ENCODE data around the gene GRIA4. TPM values are rescaled to one million over a fixed set of nuclear protein-coding genes. Genes with fewer than 3 reads are reported as not detected.
A peak's percentile ranks its signal among the peaks of the same experiment; 100 is the strongest.
"Not testable (repeated sequence)": the region's sequence is repeated elsewhere in the genome, so short reads cannot be mapped to it uniquely, and the experiment has no call there.

GRIA4 gene
- total RNA-seq, 1 experiment from 2014 or later: not detected

DNA sequence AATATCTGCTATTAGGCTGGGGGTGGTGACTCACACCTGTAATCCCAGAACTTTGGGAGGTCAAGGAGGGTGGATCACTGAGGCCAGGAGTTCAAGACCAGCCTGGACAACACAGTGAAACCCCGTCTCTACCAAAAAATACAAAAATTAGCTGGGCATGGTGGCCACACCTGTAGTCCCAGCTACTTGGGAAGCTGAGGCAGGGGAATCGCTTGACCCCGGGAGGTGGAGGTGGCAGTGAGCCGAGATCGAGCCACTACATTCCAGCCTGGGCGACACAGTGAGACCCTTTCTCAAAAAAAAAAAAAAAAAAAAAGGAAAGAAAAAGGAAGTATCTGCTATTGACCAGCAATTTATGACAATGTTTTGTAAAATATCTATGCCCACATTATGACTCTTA is 176.0 kb downstream of the GRIA4 start:
- DNase-seq (ENCODE audit: low read depth): not testable (repeated sequence)

DNA sequence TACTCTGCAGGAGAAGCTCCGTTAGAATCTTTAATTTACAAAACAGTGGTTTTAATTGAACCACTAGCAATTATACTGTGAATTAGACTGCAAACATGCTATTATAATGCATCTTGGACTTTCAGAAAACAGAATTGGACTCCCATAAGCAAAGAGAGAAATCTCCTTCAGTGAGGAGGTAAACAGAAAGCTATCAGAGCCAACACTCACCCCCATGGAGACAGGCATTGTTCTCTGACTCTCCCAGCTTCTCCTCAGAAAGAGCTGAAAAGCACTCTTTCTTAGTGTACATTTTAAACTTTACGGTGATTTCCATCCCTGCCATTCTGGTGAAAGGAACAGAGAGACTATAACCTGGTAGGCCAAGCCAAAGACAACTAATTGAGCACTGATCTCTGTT is 176.9 kb downstream of the GRIA4 start:
- DNase-seq (ENCODE audit: low read depth): no peak

- no peak for DNase-seq (ENCODE audit: low read depth)
Measured at GRCh38 chr11:105789579-105790420, 179.9 kb downstream of the GRIA4 start.

- DNase-seq (ENCODE audit: low read depth): no peak
Measured at GRCh38 chr11:105790840-105791239, 181.0 kb downstream of the GRIA4 start.

- no peak for DNase-seq (ENCODE audit: low read depth)
Measured at GRCh38 chr11:105793092-105793491, 183.2 kb downstream of the GRIA4 start.

DNA sequence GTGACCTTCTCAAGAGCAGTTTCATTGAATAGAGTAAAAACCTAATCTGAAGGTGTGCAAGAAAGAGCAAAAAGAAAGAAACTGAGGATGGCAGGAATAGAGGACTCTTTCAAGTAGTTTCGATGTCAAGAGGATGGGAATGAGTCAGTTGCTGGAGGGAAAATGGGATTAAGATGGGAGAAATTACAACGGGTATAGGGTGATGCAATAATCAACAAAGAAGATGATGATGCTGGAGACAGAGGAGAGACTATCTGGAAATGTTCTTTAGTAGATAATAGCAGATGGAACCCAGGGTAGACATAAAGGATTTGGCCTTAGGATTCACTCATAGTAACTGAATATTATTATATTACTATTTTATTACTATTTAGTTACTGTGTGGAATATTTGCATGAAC is 189.4 kb downstream of the GRIA4 start:
- no peak for DNase-seq (ENCODE audit: low read depth)

GRCh38 chr11:105799728-105800462 is 190.0 kb downstream of the GRIA4 start:
- DNase-seq (ENCODE audit: low read depth): peak; percentile 14

GRCh38 chr11:105802390-105802789 is 192.5 kb downstream of the GRIA4 start:
- no peak for DNase-seq (ENCODE audit: low read depth)

GRCh38 chr11:105811242-105811641 is 201.4 kb downstream of the GRIA4 start:
- no peak for DNase-seq (ENCODE audit: low read depth)

GRCh38 chr11:105821372-105821771 is 211.5 kb downstream of the GRIA4 start:
- DNase-seq (ENCODE audit: low read depth): peak; percentile 17

DNA sequence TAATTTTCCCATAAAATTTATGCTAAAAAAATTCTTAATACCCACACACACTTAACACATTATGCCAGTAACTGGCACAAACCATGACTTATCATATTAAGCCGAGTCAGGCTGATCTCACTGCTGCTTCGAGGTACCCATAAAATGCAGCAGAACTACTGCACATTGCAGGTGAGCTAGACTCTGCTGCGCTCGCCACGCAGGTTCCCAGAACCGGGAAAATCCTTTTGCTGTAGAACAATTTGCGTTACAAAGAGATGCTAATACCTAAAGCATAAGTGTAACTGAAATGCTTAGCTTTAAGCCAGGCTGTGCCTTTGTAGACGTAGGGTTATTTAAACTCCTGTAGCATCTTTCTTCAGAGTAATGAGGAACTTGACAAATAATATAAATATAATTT is 211.9 kb downstream of the GRIA4 start:
- DNase-seq (ENCODE audit: low read depth): no peak

DNA sequence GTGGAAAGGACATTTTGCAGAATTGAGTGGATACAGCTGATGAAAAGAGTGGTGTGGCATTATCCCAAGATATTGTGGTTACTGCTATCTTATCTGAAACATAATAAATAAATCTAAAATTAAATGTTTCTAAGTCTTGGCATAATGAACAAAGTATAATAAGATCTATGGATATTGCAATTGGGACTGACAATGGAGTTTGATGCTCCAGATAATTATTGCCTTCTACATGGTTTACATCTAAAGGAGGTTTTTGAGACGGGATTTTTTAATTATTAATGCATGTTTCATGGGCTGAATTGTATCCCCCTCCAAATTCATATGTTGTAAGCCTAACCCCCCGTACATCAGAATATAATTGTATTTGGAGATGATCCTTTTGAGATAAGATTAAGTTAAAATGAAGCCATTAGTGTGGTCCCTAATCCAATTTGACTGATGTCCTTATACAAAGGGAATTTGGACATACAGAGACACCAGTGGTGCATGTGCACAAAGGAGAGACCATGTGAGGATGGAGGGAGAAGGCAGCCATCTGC is 213.7 kb downstream of the GRIA4 start:
- no peak for DNase-seq (ENCODE audit: low read depth)

DNA sequence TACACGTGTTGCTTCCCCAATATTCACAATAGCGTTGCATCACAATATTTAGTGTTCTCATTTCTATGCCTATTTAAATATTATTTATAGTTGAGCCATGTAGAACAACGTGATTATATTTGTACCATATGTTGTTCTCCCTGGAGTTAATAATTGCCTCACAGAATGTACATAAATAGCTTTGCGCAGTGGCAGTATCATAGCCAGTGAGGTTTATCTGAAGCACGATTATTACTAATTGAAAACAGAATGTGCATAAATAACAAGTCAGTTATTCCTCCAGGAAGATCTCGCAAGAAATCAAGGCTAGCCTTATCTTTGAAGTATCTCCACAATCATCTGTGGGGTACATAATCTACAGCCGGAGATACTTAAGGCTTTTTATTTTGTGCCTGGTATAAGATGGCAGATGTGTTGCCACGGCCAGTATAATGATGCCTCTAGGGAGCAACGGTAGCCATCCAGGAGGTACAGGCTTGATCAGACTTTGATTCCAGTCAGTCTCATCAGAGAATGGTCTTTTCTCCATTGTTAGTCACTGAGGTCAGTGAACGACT is 214.7 kb downstream of the GRIA4 start:
- no peak for DNase-seq (ENCODE audit: low read depth)

- no peak for DNase-seq (ENCODE audit: low read depth)
Measured at GRCh38 chr11:105825141-105825540, 215.3 kb downstream of the GRIA4 start.

DNA sequence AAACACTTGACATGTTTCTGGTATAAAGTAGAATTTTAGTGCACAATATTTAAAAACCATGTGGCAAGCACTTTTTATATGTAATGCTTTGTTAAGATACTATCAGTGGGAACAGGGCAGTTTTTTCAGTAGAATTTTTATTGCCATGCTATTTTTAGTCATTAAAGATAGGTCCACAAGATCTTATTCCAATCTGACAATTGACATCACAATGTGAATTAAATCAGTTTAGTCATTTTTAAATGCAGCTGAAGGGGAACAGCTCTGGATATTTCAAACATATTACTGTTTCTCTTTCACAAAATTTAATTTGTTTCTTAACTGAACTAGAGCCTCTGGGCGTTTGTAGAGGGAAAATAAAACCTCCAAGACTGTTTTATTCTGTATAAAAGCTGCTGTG is 218.0 kb downstream of the GRIA4 start:
- DNase-seq (ENCODE audit: low read depth): no peak

DNA sequence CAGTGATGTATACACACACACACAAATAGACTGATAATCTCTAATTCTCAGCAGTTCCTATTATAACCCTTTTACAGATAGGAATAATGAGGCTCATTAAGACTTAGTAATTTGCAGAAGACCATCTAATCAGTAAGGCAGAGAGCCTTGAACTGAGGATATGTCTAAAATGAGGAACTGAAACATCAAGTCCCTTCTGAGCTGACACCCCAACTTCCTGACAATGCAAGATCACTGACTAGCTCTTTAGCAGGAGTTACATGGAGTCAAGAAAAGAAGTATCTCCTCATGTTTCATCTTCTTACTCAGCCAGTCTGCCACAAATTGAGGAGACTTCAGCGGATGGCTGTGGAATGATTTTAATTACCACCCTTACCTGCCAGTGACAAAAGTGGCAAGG is 219.2 kb downstream of the GRIA4 start:
- DNase-seq (ENCODE audit: low read depth): no peak

- DNase-seq (ENCODE audit: low read depth): no peak
Measured at GRCh38 chr11:105834461-105834860, 224.6 kb downstream of the GRIA4 start.

GRCh38 chr11:105838668-105839384 is 229.0 kb downstream of the GRIA4 start:
- DNase-seq (ENCODE audit: low read depth): peak; percentile 84

- no peak for DNase-seq (ENCODE audit: low read depth)
Measured at GRCh38 chr11:105840391-105840790, 230.5 kb downstream of the GRIA4 start.

DNA sequence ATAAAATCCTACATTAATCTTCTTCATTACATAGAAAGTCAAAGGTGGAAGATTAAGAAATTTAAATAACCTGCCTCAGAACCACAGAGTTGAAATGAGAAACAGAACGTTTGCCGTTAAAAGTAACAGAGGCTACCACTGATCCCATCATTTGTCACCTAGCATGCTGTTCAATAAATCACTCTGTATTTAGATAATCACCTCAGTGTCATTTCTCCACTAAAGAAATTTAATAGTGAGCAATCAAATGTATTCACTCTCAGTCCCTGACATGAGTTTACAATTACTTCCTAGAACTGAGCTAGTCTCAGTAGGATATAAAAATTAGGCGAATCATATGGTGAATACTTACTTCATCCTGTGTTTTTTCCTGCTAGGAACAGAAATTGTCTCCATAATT is 242.5 kb downstream of the GRIA4 start:
- DNase-seq (ENCODE audit: low read depth): no peak

GRCh38 chr11:105854269-105854668 is 244.4 kb downstream of the GRIA4 start:
- no peak for DNase-seq (ENCODE audit: low read depth)
